HG03039 (cell line): ENCODE data around the gene ACCS.

Experiments used
- ATAC-seq: cut with Tn5 transposase; IDR thresholded peaks from one replicate; pipeline ENCODE4 v1.9.1; 2021; ENCODE audit warnings: mild to moderate bottlenecking, moderate library complexity; ENCODE audit not compliant: unreplicated experiment

ACCS gene

GRCh38 chr11:44127130-44127529, 61.1 kb downstream of the ACCS start:
- no peak for ATAC-seq

- ATAC-seq, result no peak
These were observed 62.7 kb downstream of the ACCS start for GRCh38 chr11:44128729-44129128.

DNA sequence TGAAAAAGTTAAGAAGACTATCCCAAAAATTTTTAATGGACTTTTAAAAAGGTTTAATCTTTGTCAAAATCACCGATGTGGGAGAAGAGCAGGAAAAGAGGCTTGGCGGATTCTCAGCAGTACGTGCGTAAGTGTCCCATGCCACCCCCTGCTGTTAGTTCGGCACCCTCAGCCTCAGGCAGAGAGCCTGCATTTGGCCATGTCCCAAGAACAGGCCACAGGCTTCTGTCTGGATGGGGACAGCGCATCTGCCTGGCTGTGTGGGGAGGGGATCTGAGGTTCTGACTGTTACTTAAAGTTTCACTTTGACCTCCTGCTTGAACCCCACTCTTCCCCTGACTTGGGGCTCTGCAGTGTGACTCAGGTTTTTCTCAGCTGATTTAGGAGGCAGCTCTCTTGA, 64.7 kb downstream of the ACCS start:
- no peak for ATAC-seq

DNA sequence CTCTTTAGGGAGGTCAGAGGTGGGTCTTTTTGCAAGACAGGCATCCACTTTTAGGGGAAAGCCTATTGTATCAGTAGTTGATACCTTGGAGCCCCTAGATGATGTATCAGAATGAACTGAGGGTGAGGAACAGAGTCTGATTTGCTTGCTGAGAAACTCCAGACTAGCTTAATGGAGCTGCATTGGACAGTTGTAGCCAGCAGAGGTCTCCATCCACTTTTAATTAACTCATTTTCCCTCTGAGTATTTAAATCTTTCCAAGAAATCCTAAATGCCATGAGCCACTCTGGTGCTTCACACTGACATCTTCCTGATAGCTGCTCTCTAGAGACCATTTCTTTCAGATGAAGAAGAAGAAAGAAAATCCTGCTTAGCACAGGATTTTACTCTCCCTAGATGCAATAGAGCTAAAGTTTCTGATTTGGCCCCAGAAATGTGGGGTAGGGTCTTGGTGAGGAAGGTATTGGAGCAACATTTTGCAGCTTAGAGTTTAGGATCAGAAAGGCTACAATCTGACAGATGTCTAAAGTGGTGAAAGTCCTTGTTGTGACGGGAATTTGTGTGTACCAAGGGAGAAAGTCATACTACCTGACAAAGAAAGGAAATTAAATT, 67.4 kb downstream of the ACCS start:
- ATAC-seq, result no peak
